T-helper 2 cell (primary cell): ENCODE measurements around the gene ACVRL1.
"Not testable (repeated sequence)": the region's sequence is repeated elsewhere in the genome, so short reads cannot be mapped to it uniquely, and the experiment has no call there.

ENCODE experiments used
- DNase-seq, 5 experiments: peaks; one replicate each; pipeline versions ENCODE4 v3.0.0 to v3.0.0-alpha.2; 2012 to 2022

Gene ACVRL1

DNA sequence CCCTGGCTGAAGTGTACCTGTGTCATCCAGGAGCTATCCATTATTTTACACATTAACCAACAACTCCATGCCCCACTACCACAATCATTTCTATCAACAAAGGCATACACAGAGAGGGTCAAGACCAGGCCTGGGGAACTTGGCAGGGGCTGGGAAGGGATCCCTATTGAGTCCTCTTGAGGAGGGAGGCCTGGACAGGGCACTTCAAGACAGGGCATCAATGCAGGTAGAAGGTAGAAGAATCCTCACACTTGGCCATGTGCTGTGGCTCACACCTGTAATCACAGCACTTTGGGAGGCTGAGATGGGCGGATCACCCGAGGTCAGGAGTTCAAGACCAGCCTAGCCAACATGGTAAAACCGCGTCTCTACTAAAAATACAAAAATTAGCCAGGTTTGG is 32.8 kb upstream of the ACVRL1 start:
- DNase-seq = no peak

DNA sequence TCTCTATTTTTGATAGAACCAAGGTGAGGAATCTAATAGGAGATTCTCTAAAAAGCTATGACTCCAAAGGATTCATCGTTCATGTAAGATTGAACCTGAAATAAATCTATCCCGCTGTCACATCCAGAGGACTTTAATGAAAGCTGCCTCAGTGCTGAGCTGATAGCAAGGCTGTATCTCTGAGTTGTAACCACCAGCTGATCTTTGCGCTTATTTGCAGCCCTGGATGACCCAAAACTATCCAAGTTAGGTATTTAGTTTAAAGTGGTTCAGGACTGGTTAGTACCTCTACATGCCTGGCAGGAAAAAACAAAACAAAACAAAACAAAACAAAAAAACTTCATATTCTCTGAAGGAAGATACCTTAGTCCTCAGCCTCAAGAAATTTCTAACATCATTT is 28.2 kb upstream of the ACVRL1 start:
- DNase-seq = no peak

GRCh38 chr12:51883295-51883694 is 24.0 kb upstream of the ACVRL1 start:
- DNase-seq = no peak

DNA sequence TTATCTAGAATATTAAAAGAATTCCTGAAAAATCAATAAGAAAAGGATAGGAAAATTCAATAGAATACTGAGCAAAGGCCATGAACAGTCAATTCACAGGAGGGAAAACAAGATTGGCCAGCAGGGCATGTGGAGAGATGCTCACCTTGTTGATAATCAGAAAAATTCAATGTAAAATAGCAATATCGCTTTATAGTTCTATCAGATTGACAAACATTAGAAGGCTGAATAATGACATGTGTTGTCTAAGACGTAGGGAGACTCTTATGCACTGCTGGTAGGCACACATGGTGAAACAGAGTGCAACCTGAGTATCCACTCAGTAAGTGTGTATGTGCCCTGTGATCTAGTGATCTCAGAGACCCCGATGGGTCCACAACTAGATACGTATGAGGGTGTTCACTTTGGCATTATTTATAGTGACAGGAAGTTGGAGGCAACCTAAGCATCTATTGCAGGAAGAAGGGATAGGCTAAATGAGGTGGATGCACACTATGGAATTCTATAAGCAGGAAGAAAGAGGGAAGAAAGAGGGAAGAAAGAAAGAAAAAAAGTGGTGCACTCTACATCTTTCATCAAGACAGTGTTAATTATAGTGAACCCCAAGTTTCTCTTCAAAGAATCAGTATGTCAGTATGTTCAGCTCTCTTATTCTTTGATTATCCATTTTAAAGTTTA is 23.2 kb upstream of the ACVRL1 start:
- no peak for DNase-seq

DNA sequence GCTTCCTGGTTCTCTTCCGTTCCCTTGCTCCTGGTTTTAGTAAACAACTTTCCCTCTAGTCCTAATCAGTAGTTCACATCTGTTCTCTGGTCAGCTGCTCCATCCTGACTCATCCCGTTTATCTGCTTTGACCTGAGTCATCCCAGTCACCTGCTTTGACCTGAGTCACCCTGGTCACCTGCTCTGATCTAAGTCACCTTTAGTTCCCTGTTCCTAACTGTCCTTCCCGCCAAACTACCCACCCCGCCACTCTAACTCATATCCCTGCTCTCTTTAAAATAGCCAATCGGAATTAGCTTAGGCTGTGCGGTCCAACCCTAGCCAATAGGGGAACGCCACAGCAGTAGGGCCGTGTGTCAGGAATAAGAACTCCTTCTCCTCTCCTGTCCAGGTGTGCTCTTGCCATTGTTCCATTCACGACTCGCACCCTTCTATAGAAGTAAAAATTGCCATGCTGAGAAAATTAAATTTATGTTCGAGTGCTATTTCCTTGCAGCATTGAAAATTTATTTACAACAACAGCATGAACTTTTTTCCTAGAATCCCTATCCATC is 22.6 kb upstream of the ACVRL1 start:
- no peak for DNase-seq

DNA sequence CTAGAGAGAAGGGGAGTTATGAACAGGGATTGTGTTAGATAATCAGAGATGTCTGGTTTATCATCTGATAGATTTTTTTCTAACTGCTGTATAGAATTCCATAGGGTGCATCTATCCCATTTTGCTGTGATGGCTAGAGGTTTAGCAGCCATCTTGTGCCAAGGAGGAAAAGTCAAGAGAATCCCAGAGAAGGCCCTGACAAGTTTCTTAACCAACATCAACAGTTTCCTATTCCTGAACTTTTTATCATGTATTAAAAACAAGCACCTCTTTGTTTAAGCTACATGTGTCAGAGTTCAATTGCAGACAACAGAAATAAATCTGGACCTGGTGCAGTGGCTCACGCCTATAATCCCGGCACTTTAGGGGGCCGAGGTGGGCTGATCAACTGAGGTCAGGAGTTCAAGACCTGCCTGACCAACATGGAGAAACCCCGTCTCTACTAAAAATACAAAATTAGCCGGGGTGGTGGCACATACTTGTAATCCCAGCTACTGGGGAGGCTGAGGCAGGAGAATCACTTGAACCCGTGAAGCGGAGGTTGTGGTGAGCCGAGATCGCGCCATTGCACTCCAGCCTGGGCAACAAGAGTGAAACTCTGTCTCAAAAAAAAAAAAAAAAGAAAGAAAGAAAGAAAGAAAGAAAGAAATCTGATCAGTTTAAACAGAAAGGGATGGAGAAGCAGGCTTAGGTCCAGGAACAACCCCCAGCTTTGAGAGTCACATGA is 21.8 kb upstream of the ACVRL1 start:
- not testable (repeated sequence) for DNase-seq

DNA sequence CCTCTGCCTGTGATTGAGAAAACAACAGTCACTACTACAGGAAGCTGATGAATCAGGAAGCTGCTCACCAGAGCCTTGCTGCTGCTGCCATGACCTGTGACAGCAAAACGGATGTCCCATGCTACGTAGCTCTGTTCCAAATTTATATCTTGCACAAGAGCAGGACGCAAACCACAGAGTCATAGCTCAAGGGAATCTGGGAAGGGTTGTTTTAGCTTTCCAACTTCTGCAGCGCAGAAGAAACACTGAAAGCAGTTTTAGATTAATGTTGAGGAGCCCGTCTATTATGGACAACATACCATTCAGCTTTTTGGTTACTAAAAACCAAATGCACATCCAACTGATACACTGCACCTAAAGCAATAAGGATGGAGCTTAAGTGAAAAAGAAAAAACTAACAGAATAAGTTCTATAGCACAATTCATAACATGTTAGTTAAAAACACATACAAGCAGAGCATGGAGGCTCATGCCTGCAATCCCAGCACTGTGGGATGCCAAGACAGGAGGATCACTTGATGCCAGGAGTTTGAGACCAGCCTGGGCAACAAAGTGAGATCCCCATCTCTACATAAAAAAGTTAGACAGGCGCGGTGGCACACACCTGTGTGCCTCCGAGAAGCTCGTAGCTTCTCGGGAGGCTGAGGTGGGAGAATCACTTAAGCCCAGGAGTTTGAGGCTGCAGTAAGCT is 21.1 kb upstream of the ACVRL1 start:
- DNase-seq = peak in 2 of 5 experiments; percentile 6 to 78

GRCh38 chr12:51887476-51888315 is 19.6 kb upstream of the ACVRL1 start, which contains the start of gene ANKRD33:
Gene ANKRD33 (plus strand): TSS chr12:51888103. CDS start chr12:51888187, 84 bp downstream.
- DNase-seq = no peak

DNA sequence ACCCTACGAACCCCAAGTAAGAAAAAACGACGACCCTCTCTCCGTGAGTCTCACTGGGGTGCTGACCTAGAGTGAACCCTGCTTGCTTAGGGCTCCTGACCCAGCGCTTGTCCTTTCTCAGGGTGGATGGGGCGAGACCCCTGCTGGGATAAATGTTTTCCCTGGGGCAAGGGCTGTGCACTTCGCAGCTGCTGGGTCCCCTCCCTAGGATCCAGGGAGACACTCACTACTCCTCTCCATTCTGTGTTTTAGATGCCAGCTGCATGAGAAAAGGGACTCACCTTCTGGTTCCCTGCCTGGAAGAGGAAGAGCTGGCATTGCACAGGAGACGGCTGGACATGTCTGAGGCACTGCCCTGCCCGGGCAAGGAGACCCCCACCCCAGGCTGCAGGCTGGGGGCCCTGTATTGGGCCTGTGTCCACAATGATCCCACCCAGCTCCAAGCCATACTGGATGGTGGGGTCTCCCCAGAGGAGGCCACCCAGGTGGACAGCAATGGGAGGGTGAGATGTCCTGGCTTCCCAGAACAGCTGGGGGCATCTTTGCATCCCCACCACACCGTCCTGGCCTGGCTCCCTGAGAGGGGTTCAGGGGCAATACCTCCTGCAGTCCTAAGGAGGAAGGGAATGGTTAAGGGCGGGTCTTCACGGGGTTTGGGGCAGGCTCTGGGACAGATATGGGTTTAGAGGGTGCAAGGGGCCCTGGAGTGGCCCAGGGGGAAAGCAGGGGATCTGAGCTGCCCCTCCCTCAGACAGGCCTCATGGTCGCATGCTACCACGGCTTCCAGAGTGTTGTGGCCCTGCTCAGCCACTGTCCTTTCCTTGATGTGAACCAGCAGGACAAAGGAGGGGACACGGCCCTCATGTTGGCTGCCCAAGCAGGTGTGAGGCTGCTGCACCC is 18.7 kb upstream of the ACVRL1 start:
- DNase-seq = no peak

DNA sequence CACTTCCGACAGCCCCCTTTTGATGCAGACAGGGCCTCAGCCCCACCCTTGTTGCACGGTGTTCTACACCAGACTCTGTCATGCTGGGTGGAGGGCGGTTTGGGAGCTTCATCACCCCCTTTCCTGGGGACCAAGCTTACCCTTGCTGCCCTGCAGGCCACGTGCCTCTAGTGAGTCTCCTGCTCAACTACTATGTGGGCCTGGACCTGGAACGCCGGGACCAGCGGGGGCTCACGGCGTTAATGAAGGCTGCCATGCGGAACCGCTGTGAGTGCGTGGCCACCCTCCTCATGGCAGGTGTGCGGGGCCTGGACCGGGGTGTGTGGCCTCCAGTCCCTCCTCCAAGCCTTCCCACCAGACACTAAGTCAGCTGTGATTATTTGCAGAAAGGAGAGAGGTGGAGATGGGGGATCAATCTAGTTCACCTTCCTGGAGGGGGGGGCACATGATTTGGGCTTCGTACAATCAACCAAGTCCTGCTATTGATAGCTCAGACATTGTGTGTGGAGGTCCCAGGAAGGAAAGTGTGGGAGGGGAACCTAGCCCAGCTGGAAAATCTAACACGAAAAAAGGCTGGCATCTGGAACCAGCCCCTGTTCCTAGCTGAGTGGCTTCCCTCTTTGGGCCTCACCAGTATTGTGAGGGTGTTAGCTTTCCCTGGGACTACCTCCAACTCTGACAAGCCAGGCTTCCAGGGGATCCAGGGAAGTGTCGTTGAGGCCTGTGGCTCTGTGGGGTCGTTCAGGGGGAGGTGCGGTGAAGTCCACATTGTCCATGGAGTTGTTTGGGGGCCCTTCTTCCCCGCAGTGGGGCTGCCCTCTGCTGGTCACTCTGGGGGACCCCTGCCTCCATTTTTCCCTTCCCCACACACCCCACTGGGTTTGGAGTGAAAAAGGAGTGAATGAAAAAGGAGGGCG is 17.8 kb upstream of the ACVRL1 start:
- no peak for DNase-seq

DNA sequence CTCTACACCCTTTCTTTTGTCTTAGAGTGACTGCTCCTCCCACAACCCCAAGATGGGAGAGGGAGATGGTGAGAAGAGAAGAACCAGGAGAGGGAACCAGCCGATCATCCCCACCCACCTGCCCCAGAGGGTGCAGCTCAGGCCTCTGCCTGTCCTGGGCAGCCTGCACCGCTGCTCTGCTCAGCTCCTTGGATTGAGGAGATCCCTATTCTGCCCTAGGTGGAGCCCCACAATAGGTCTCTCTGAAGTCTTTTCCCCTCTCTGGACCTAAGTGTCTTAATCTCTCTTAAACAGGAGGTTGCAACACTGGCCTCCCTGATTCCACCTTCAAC is 17.2 kb upstream of the ACVRL1 start:
- DNase-seq = no peak

DNA sequence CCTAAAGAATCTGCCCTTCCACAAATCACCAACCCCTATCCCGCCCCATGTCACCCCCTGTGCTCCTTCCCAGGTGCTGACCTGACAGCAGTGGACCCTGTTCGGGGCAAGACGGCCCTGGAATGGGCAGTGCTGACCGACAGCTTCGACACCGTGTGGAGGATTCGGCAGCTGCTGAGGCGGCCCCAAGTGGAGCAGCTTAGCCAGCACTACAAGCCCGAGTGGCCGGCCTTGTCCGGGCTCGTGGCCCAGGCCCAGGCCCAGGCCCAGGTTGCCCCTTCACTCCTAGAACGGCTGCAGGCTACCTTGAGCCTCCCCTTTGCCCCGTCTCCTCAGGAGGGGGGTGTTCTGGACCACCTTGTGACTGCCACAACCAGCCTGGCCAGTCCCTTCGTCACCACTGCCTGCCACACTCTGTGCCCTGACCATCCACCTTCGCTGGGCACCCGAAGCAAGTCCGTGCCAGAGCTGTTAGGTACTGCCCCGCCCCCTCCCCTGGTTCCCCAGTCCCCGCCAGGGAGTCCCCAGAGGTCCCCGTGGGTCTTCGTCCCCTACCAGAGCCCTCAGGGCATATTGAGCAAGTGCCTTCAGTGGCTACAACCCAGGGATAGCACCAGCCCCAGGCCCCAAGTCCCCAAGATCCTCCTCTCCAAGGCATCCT is 16.7 kb upstream of the ACVRL1 start:
- DNase-seq = no peak

GRCh38 chr12:51891843-51892242 is 15.5 kb upstream of the ACVRL1 start:
- DNase-seq = no peak

- DNase-seq = no peak
Observed at GRCh38 chr12:51893786-51894185, 13.5 kb upstream of the ACVRL1 start.

DNA sequence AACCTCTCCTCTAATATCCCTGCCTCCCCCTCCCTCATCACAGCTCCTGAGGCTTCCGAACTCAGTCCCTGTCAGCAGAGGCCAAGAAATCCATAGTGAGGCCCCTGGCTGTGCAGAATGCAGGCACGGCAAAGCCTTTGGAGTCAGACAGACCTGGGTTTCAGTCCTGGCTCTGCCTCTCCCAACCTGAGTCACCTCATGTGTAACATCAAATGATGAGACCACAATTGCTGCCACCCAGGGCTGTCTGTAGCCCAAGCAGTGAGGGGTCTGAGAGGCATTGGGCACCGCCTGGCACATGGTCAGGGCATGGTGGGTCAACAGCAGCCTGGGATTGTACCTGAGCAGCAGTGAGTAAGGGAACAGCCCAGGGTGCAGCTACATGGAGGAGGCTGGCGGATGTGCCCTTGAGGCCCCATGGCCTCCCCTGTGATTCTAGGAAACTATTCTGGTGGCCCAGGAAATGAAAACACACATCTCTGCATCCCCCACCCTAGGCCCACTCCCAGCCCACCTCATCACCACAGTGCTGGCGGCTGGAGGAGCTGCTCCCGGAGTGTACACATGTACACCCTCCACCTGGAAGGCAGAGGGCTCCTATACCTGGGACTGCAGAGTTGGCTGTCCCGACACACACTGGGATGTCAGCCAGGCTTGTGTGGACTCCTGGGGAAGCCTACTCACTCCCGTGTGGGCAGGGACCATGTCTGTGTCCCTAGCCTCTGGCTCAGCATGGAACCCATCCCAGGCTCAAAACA is 11.7 kb upstream of the ACVRL1 start:
- DNase-seq = no peak

DNA sequence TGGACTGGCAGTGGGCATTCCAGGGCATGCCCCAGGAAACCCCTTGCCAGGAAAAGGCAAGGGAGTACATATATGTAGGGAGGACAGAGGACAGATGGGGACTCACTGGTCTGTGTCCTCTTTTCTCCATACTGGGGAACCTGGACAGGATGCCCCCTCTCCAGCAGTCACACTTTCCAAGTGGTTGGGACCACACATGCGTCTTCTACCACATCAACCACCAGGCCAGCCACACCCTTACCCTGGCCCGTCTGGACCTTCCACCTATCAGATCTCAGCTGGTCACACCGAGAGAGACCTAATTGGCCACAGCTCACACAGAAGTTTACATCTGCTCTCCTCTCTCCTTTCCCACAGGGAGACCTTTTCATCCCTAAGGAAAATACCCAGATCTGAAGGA is 11.1 kb upstream of the ACVRL1 start:
- no peak for DNase-seq

GRCh38 chr12:51897181-51897580 is 10.1 kb upstream of the ACVRL1 start:
- no peak for DNase-seq

DNA sequence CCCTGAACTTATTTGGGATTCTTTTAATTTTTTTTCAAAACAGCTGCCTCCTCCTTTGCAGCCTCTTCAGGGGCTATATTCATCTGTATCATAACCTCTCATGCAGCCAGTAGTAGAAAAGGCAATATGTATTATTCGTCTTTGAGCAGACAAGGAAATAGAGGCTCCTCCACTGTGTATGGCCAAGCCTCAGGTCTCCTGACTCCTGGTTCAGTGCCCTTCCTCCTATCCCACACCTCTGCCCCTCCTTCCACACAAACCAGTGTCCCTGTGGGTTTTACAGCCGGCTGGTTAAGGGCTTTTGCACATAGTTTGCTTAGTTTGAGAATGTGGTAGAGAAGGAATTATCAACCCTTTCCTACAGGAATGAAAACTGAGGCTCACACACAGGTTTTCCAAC is 8.8 kb upstream of the ACVRL1 start:
- DNase-seq = no peak

DNA sequence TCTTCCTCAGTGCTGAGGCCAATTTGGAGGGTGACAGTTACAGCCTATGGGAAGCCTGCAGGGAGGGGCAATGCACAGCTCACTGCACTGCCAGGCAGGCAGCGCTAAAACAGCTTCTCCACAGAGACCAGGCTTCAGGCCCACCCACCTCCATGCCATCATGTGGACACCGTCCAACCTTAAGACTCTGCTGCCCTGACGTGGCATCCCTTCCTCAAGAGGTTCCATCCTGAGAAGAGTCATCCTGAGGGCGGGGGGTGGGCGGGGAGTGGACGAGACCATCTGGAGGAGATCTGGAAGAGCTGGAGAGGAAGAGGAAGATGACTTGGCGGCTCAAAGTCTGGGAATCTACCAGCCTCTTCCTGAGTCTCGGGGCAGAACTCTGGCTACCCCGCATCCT is 8.4 kb upstream of the ACVRL1 start:
- no peak for DNase-seq
